ENCODE measurements around the gene OR5M11. TPM values are rescaled to one million over a fixed set of nuclear protein-coding genes. Genes with fewer than 3 reads are reported as not detected.
"Not testable (repeated sequence)": the region's sequence is repeated elsewhere in the genome, so short reads cannot be mapped to it uniquely, and the experiment has no call there.

OR5M11 gene
- total RNA-seq: not detected

DNA sequence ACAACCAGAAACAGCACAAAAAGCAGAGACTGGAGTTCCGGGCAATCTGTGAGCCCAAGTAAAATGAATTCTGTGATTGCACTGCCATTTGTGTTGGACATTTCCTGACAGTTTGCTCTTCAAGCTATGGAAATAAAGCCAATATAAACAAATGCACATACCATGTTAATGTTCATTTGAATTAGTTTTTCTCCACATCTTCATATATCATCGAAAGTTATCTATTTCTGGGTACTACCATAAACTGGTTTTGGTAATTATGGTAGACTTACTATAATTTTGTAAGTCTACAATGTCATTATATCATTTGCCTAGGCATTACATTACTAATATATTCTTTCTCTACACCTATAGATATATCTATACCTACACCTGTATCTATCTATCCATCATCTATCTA, at the start of gene OR5M11:
Gene OR5M11, minus strand, starts transcription at position 101 of the 400 bp plus-strand sequence. Its CDS starts 0 bp downstream, at position 101.
- Histone ChIP-seq H3K27me3 (ENCODE audit: insufficient read depth, low read length) (no peaks in the 10 kb centered on the region), H3K4me3 (ENCODE audit: low read length) (no peak within 1 kb of the TSS), H3K9me3 (ENCODE audit: low read depth, low read length) (no peaks in the 10 kb centered on the region), H3K4me1 (ENCODE audit: insufficient read depth, low read length) (no peaks in the 10 kb centered on the region)

DNA sequence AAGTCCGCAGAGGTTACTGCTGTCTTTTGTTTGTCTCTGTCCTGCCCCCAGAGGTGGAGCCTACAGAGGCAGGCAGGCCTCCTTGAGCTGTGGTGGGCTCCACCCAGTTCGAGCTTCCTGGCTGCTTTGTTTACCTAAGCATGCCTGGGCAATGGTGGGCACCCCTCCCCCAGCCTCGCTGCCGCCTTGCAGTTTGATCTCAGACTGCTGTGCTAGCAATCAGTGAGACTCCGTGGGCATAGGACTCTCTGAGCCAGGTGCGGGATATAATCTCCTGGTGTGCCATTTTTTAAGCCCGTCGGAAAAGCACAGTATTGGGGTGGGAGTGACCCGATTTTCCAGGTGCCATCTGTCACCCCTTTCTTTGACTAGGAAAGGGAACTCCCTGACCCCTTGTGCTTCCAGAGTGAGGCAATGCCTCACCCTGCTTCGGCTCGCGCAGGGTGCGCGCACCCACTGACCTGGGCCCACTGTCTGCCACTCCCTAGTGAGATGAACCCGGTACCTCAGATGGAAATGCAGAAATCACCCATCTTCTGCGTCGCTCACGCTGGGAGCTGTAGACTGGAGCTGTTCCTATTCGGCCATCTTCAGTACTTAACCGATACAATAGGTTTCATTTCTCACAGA, 49.1 kb upstream of the OR5M11 start:
- H3K4me1 ChIP-seq (ENCODE audit: insufficient read depth, low read length); H3K27me3 ChIP-seq (ENCODE audit: insufficient read depth, low read length); H3K4me3 ChIP-seq (ENCODE audit: low read length); H3K9me3 ChIP-seq (ENCODE audit: low read depth, low read length): not testable (repeated sequence)

DNA sequence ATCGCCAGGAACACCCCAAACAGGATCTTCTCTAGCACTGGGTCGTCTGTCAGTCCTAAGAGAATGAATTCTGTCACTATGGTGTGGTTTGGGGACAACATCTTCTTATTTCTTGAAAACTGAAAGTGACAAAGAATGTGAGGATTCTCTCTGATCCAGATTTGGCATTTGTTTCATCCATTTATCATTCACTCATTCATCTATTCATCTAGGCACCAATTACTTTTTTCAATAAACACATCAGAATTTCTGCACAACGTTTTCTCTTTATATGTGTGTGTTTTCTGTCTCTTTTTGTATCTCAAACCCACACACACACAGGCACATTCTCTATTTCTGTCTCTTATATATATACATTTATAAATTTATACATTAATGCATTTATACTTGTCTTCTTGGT, 34.6 kb upstream of the OR5M11 start, which contains the start of gene OR5M10:
Gene OR5M10, minus strand, starts transcription at position 101 of the 400 bp plus-strand sequence. Its CDS starts 0 bp downstream, at position 101.
- H3K4me3 ChIP-seq (ENCODE audit: low read length): no peak within 1 kb of the TSS
- no peaks in the 10 kb centered on the region for H3K4me1 ChIP-seq (ENCODE audit: insufficient read depth, low read length)
- no peaks in the 10 kb centered on the region for H3K27me3 ChIP-seq (ENCODE audit: insufficient read depth, low read length)
- H3K9me3 ChIP-seq (ENCODE audit: low read depth, low read length): no peaks in the 10 kb centered on the region

DNA sequence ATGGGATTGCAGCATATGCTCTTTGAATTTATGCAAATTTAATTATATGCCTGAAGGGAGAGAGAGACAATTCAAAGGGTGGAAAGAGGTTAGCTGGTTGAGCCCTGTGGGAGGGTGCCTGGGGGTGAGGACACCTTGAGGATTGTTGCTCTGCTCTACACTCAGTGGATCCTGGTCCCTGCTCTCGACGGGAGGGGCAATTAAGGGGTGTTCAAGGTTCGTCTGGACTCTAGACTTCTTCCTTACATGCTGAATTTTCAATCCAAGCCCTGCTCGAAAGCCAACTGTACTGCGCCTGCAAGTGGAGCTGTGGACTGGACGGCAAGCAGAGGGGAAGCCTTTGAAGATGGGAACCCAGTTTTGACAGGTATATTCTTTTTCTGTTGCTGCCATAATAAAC, 15.5 kb upstream of the OR5M11 start:
- H3K4me1 ChIP-seq (ENCODE audit: insufficient read depth, low read length): no peaks in the 10 kb centered on the region
- peaks cover 4% of the 10 kb centered on the region for H3K9me3 ChIP-seq (ENCODE audit: low read depth, low read length)
- no peak overlapping the region for H3K4me3 ChIP-seq (ENCODE audit: low read length)
- no peaks in the 10 kb centered on the region for H3K27me3 ChIP-seq (ENCODE audit: insufficient read depth, low read length)

DNA sequence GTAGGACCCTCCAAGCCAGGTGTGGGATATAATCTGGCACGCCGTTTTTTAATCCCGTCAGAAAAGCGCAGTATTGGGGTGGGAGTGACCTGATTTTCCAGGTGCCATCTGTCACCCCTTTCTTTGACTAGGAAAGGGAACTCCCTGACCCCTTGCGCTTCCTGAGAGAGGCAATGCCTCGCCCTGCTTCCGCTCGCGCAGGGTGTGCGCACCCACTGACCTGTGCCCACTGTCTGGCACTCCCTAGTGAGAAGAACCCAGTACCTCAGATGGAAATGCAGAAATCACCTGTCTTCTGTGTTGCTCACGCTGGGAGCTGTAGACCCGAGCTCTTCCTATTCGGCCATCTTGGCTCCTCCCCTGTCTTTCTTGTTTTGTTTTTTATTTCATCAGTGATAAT, 11.6 kb upstream of the OR5M11 start:
- H3K9me3 ChIP-seq (ENCODE audit: low read depth, low read length); H3K4me1 ChIP-seq (ENCODE audit: insufficient read depth, low read length); H3K27me3 ChIP-seq (ENCODE audit: insufficient read depth, low read length); H3K4me3 ChIP-seq (ENCODE audit: low read length): not testable (repeated sequence)

DNA sequence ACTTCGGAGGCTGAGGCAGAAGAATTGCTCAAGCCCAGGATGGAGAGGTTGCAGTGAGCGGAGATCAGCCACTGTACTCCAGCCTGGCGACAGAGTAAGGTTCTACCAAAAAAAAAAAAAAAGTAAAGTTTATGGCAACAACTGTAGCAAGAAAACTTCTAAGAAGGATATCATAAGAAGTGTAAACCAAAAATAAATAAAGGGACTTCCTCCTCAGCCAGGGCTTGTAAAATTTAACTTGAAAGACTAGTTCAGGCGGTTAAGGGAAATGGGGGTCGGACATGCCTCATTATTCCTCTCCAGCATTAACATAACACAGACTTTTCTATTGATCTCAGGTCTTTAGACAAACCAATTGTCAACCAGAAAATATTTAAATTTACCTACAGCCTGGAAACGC, 2.5 kb upstream of the OR5M11 start:
- Histone ChIP-seq H3K4me3 (ENCODE audit: low read length) (no peak overlapping the region), H3K27me3 (ENCODE audit: insufficient read depth, low read length) (no peaks in the 10 kb centered on the region), H3K4me1 (ENCODE audit: insufficient read depth, low read length) (no peaks in the 10 kb centered on the region)

DNA sequence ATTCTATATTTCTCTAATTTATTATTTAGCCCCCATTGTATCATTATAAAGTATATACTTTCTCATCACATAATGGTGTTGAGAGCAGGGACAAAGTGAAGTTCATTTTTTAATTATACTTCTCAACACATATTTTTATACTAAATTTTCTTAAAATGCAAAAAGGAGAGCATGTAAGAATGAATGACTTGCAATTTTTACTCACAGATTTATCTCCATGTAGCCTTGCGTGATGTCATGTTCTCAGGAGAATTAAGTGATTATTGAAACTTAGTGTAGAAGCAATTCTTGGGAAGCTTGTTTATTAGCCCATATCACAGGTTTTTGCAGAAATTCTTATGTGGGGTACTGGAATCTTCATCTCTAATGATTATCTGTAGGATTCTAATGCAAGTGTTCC, 682 bp upstream of the OR5M11 start:
- no peaks in the 10 kb centered on the region for H3K27me3 ChIP-seq (ENCODE audit: insufficient read depth, low read length)
- H3K4me3 ChIP-seq (ENCODE audit: low read length): no peak overlapping the region
- no peaks in the 10 kb centered on the region for H3K9me3 ChIP-seq (ENCODE audit: low read depth, low read length)
- no peaks in the 10 kb centered on the region for H3K4me1 ChIP-seq (ENCODE audit: insufficient read depth, low read length)

More for the DNA sequence above, 2.5 kb upstream of the OR5M11 start:
- no peaks in the 10 kb centered on the region for H3K9me3 ChIP-seq (ENCODE audit: low read depth, low read length)

DNA sequence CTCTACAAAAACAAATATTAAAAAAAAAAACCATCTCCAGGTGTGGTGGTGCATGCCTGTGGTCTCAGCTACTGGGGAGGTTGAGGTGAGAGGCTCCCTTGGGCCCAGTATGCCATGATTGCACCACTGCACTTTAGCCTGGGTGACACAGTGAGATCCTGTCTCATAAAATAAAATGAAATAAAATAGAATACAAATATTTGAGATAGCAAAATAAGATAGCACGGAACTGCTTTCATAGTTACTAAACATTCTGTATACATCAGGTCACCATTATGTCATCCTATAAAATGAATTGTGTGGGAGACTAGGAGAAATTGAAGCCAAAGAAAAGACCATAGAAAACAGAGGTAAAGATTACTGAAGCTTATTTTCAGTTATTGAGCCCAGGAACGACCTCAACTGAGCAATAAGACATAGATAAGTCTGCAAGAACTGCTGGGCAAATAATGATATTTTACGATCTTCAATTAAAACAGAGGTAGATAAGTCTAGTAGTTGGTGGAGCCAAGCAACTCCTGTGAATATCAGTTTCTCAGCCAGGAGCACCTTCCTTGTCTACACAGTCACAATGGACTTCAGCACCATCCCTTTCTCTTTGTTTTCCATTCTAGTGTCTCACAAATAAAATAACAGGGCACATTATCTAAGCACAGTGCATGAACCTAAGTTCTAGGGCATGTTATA, 9.9 kb downstream of the OR5M11 start:
- no peaks in the 10 kb centered on the region for H3K9me3 ChIP-seq (ENCODE audit: low read depth, low read length)
- H3K27me3 ChIP-seq (ENCODE audit: insufficient read depth, low read length): no peaks in the 10 kb centered on the region
- no peak overlapping the region for H3K4me3 ChIP-seq (ENCODE audit: low read length)
- H3K4me1 ChIP-seq (ENCODE audit: insufficient read depth, low read length): no peaks in the 10 kb centered on the region

DNA sequence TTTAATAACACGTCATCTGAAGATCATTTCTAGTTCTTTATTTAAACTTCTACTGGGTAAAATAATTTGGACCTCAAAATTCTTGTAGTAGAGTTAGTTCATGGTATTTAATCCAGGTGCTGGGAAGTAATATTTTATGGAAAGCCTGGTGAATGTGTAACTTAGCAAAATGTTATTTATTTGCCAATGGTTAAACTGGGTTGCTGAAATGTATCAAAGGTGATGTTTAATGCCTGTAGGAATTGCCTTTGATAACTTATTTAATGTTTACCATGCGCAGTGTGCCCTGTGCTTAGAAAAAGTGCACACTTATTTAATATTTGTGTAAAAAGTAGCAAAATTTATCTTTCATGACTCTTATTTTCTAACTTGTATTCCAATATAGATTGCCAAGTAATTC, 11.2 kb downstream of the OR5M11 start:
- no peaks in the 10 kb centered on the region for H3K4me1 ChIP-seq (ENCODE audit: insufficient read depth, low read length)
- no peak overlapping the region for H3K4me3 ChIP-seq (ENCODE audit: low read length)
- H3K27me3 ChIP-seq (ENCODE audit: insufficient read depth, low read length): no peaks in the 10 kb centered on the region
- no peaks in the 10 kb centered on the region for H3K9me3 ChIP-seq (ENCODE audit: low read depth, low read length)

DNA sequence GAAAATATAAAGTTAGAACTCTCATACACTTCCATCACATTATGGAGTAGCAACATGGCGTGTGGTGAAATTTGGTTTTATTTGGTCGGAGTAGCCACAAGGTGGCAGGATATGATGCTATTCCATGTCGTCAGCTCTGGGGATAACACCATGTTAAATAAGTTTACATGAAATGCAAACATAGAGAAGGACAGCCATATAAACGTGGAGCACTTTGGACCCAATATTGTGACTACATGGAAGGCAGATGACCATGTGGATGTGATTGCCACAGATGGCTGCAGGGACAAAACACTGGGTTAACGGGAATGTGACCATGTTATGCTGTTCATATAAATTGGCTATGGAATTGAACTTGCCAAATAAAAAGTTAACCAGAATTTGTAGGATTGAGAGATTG, 21.0 kb downstream of the OR5M11 start:
- Histone ChIP-seq H3K4me3 (ENCODE audit: low read length) (no peak overlapping the region), H3K9me3 (ENCODE audit: low read depth, low read length) (no peaks in the 10 kb centered on the region), H3K27me3 (ENCODE audit: insufficient read depth, low read length) (no peaks in the 10 kb centered on the region), H3K4me1 (ENCODE audit: insufficient read depth, low read length) (no peaks in the 10 kb centered on the region)

DNA sequence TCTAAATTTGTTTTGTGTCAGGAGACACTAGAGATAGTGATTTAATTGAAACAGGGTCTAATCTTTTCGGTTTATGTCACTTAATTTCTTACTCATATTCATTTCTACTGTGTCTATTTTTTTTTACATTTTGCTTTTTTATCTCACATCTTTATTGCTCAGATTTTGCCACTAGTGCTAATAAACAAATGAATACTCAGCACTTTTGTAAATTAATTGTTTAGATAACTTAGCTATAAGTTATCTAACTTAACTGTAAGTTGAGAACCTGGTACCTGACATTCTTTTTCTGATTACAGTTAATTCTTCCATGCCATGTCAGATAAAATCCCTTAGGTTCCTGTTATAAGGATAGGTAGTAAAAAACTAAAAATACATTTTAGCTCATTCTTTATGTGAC, 29.8 kb downstream of the OR5M11 start:
- H3K4me3 ChIP-seq (ENCODE audit: low read length): no peak overlapping the region

DNA sequence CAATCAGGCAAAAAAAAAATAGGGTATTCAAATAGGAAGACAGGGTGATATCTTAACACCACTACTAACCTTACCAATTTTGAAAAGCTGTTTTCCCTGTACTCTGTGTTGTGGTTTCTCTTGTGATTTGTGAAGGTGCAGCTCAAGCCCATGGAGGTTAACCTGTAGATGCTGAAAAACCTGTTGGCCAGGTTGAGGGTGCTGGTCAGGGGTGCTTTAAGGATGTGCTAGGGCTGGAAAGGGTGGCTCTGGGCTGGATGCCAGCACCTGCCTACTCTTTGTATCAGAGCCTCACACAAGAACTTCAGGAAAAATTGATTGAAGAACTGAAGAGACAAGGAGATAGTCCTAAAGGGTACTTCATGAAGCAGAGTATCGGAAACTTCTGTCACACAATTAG, 33.6 kb downstream of the OR5M11 start:
- no peak overlapping the region for H3K4me3 ChIP-seq (ENCODE audit: low read length)
- H3K27me3 ChIP-seq (ENCODE audit: insufficient read depth, low read length): no peaks in the 10 kb centered on the region
- H3K4me1 ChIP-seq (ENCODE audit: insufficient read depth, low read length): no peaks in the 10 kb centered on the region

More for the DNA sequence above, 29.8 kb downstream of the OR5M11 start:
- Histone ChIP-seq H3K4me1 (ENCODE audit: insufficient read depth, low read length) (no peaks in the 10 kb centered on the region), H3K9me3 (ENCODE audit: low read depth, low read length) (no peaks in the 10 kb centered on the region), H3K27me3 (ENCODE audit: insufficient read depth, low read length) (no peaks in the 10 kb centered on the region)

DNA sequence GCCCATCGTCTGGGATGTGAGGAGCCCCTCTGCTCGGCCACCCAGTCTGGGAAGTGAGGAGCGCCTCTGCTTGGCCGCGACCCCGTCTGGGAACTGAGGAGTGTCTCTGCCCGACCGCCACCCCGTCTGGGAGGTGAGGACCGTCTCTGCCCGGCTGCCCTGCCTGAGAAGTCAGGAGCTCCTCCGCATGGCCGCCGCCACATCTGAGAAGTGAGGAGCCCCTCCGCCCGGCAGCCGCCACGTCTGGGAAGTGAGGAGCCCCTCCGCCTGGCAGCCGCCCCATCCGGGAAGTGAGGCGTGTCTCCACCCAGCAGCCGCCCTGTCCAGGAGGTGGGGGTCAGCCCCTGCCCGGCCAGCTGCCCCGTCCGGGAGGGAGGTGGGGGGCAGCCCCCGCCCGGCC, 46.0 kb downstream of the OR5M11 start:
- H3K27me3 ChIP-seq (ENCODE audit: insufficient read depth, low read length): no peaks in the 10 kb centered on the region
- H3K4me3 ChIP-seq (ENCODE audit: low read length): no peak overlapping the region
- H3K4me1 ChIP-seq (ENCODE audit: insufficient read depth, low read length): no peaks in the 10 kb centered on the region
- no peaks in the 10 kb centered on the region for H3K9me3 ChIP-seq (ENCODE audit: low read depth, low read length)

More for the DNA sequence above, 33.6 kb downstream of the OR5M11 start:
- H3K9me3 ChIP-seq (ENCODE audit: low read depth, low read length): no peaks in the 10 kb centered on the region

DNA sequence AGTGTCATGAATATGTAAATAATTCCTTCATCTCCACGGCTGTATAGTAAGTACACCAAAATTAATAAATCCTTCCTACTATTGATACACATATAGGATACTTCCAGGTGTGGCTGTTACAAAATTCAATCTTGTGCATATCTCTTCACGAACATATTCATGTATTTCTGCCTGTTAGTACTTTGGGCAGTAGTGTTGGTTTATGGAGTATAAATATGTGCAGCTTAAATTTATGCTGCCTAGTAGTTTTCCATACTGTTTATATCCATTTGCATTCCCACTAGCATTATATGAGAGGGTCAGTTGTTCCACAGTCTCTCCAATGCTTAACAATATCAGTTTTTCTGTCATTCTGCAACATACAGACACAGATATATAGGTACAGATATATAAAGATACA, 47.9 kb downstream of the OR5M11 start:
- Histone ChIP-seq H3K4me1 (ENCODE audit: insufficient read depth, low read length) (no peaks in the 10 kb centered on the region), H3K27me3 (ENCODE audit: insufficient read depth, low read length) (no peaks in the 10 kb centered on the region), H3K9me3 (ENCODE audit: low read depth, low read length) (no peaks in the 10 kb centered on the region), H3K4me3 (ENCODE audit: low read length) (no peak overlapping the region)
